Smooth muscle cell (in vitro differentiated cells): Measurements from ENCODE around the gene ACLY. TPM values are rescaled to one million over a fixed set of nuclear protein-coding genes. Genes with fewer than 3 reads are reported as not detected.

ENCODE experiments used
- DNase-seq: peaks from one replicate; lab custom pipeline; 2025; ENCODE audit not compliant: unreplicated experiment; lab: John Stamatoyannopoulos, UW
- H2AFZ ChIP-seq: fragments of 200-600 bp; sonication (generic); 2 replicates; pipeline ENCODE4 v1.6.0; 2016; ENCODE audit warnings: antibody characterized with exemption, low read depth, mild to moderate bottlenecking
- H3F3A ChIP-seq: fragments of 200-600 bp; sonication (generic); 2 replicates; pipeline ENCODE4 v1.6.0; 2017; ENCODE audit warnings: antibody characterized with exemption, low read depth
- H3K27ac ChIP-seq: fragments of 200-600 bp; sonication (generic); 2 replicates; pipeline ENCODE4 v1.5.1; 2016; ENCODE audit warnings: low read depth, mild to moderate bottlenecking
- H3K27me3 ChIP-seq: fragments of 200-600 bp; sonication (generic); 2 replicates; pipeline ENCODE4 v1.6.1; 2016; ENCODE audit warnings: low read depth, mild to moderate bottlenecking
- H3K36me3 ChIP-seq: fragments of 200-600 bp; sonication (generic); 2 replicates; pipeline ENCODE4 v1.5.1; 2016; ENCODE audit warnings: low read depth
- H3K4me1 ChIP-seq: fragments of 200-600 bp; sonication (generic); 2 replicates; pipeline ENCODE4 v1.5.1; 2016; ENCODE audit warnings: low read depth
- H3K4me2 ChIP-seq: fragments of 200-600 bp; sonication (generic); 2 replicates; pipeline ENCODE4 v1.6.0; 2016; ENCODE audit warnings: mild to moderate bottlenecking
- H3K4me3 ChIP-seq: fragments of 200-600 bp; sonication (generic); 2 replicates; pipeline ENCODE4 v1.5.1; 2016; ENCODE audit warnings: mild to moderate bottlenecking
- H3K79me2 ChIP-seq: fragments of 200-600 bp; sonication (generic); 2 replicates; pipeline ENCODE4 v1.6.0; 2016; ENCODE audit warnings: low read depth, mild to moderate bottlenecking
- H3K9ac ChIP-seq: fragments of 200-600 bp; sonication (generic); 2 replicates; pipeline ENCODE4 v1.6.0; 2016; ENCODE audit warnings: low read depth
- H3K9me3 ChIP-seq: fragments of 200-600 bp; sonication (generic); replicated peaks from 2 replicates; pipeline ENCODE4 v1.5.1; 2016; ENCODE audit warnings: low read depth
- H4K20me1 ChIP-seq: fragments of 200-600 bp; sonication (generic); 2 replicates; pipeline ENCODE4 v1.6.0; 2016; ENCODE audit warnings: low read depth
- CTCF ChIP-seq: fragments of 200-600 bp; sonication (generic); IDR thresholded peaks from 2 replicates; pipeline ENCODE4 v1.5.1; 2017; ENCODE audit warnings: borderline replicate concordance, mild to moderate bottlenecking, antibody characterized with exemption; ENCODE audit not compliant: insufficient read depth, poor library complexity, severe bottlenecking
- WGBS: methylation state at CpG from one replicate; pipeline ENCODE4 v1.1.7; 2016; ENCODE audit warnings: low lambda C conversion rate; 5-methylcytosine and 5-hydroxymethylcytosine counted together
- polyA plus RNA-seq: library from polyadenylated mRNA; unstranded; fragments of >200 nt; fragmentation: Nextera tagmentation; extraction: Ambion mirVana; gene quantifications from 2 replicates; pipeline ENCODE4 v1.2.1, GENCODE V29; 2016
- total RNA-seq: library from RNA; depleted of rRNA; stranded (reverse); fragments of >200 nt; gene quantifications from 2 replicates; pipeline ENCODE4 v1.2.3, GENCODE V29; 2014

ACLY gene
- total RNA-seq, result 188 and 217 TPM in 2 replicates
- polyA plus RNA-seq, result 119 and 172 TPM in 2 replicates

GRCh38 chr17:41918314-41919164, at the start of gene ACLY:
ACLY (minus strand) TSS chr17:41918951; CDS start chr17:41913873, 5,078 bp downstream.
- Histone ChIP-seq H3K27ac (peak within 1 kb of the TSS; percentile 97), H3F3A (peaks cover 3% of the 10 kb centered on the region), H3K36me3 (no peaks in the 10 kb centered on the region), H3K9me3 (no peaks in the 10 kb centered on the region), H3K27me3 (no peaks in the 10 kb centered on the region), H3K4me2 (peak within 1 kb of the TSS; percentile 93), H4K20me1 (peaks cover 48% of the 10 kb centered on the region), H3K4me3 (peak within 1 kb of the TSS; percentile 91), H3K79me2 (peaks cover 53% of the 10 kb centered on the region), H3K4me1 (peaks cover 40% of the 10 kb centered on the region), H2AFZ (peak within 1 kb of the TSS; percentile 85), H3K9ac (peak within 1 kb of the TSS; percentile 90)
- 1% methylated on average over 65 of the region's 80 CpGs for WGBS
- DNase-seq, result peak; percentile 92
- no peak for TF ChIP-seq CTCF

GRCh38 chr17:41967921-41968578, 49.3 kb upstream of the ACLY start:
- WGBS, result 96% methylated on average over 37 of the region's 37 CpGs

GRCh38 chr17:41967141-41967920, 48.6 kb upstream of the ACLY start:
- Histone ChIP-seq H3K79me2 (peaks cover 36% of the 10 kb centered on the region), H3K27ac (peak overlapping the region; percentile 75), H3K9me3 (no peaks in the 10 kb centered on the region), H3K9ac (peak overlapping the region; percentile 91), H3K4me1 (peaks cover 10% of the 10 kb centered on the region), H3K4me3 (peak overlapping the region; percentile 95), H3F3A (no peaks in the 10 kb centered on the region), H4K20me1 (peaks cover 7% of the 10 kb centered on the region), H3K4me2 (peak overlapping the region; percentile 86), H3K27me3 (no peaks in the 10 kb centered on the region), H2AFZ (peak overlapping the region; percentile 66), H3K36me3 (no peaks in the 10 kb centered on the region)
- DNase-seq, result no peak
- 32% methylated on average over 35 of the region's 39 CpGs for WGBS
- TF ChIP-seq CTCF, result no peak

More at GRCh38 chr17:41967921-41968578, 49.3 kb upstream of the ACLY start:
- Histone ChIP-seq H3K79me2 (peaks cover 36% of the 10 kb centered on the region), H3K4me3 (peak overlapping the region; percentile 95), H2AFZ (no peak overlapping the region), H3K9ac (no peak overlapping the region), H3K4me2 (peak overlapping the region; percentile 86), H3K36me3 (no peaks in the 10 kb centered on the region), H4K20me1 (peaks cover 7% of the 10 kb centered on the region), H3K27ac (no peak overlapping the region), H3K27me3 (no peaks in the 10 kb centered on the region), H3K4me1 (peaks cover 10% of the 10 kb centered on the region), H3K9me3 (no peaks in the 10 kb centered on the region), H3F3A (no peaks in the 10 kb centered on the region)
- no peak for TF ChIP-seq CTCF
- DNase-seq, result no peak
